HG03108 (cell line): ENCODE measurements around the gene TARP.

Experiments used
- ATAC-seq: cut with Tn5 transposase; IDR thresholded peaks from one replicate; pipeline ENCODE4 v1.9.1; 2021; ENCODE audit warnings: moderate library complexity; ENCODE audit not compliant: unreplicated experiment

TARP gene

GRCh38 chr7:38220452-38220851 lies 53.0 kb downstream of the TARP start:
- ATAC-seq, result peak; percentile 48

DNA sequence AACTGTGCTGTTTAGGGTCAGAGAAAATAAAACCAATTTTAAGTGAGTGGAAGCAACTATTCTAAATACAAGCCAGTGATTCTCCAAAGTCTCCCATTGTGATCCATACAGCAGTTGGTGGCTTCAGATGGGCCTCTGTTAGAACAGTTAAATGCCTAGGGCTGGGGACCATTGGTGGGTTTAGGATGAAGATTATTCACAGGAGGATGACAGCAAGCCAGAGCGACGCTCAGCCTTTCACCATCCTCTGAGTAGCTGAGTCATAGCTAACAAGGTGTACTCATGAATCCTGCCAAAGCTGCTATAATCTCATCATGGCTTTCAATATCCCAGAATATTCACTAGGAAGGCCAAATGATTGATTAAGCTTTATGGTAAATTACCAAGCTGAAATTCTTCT lies 55.8 kb downstream of the TARP start:
- no peak for ATAC-seq

DNA sequence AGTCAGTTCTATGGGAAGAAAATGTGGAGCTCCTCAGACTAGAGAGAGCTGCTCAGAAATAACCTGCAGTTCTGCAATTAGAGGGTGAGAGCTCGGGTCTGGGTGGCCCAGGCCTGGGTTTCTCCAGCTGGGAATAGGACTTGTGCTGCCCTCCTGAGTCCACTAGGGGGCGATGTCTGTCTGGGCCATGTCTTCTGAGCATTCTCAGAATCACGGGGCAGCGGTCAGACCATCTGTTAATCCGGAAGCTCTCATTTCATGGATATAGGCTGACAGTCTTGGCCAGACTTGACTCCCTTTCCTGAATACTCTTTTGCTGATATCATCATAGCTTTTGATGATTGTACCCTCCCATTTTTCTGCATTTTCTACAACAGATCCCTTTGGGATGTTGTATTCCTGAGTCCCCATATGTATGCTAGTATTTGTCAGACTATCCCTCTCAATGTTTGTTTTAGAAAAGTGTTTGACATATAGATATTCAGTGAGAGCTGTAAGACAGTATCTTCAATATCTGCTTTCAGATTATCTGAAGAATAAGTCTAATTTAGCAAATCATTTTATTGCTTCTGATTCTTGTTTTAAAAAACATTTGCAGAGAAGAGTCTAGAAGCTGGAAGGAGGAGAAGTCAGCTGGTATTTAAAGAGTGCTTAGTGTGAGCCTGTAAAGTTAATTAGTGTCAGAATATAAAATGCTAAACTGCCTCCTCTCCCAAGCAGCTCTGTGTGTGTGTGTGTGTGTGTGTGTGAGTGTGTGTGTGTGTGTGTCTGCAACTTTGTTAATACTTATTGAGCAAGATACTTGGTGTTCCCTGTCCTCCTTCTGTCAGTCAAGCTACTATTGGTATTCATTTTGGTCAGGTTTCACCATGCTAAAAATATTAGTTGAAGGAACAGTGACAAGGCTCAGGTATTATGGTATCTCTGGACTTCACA lies 57.4 kb downstream of the TARP start:
- peak; percentile 91 for ATAC-seq

GRCh38 chr7:38215115-38215514 lies 58.3 kb downstream of the TARP start:
- no peak for ATAC-seq

DNA sequence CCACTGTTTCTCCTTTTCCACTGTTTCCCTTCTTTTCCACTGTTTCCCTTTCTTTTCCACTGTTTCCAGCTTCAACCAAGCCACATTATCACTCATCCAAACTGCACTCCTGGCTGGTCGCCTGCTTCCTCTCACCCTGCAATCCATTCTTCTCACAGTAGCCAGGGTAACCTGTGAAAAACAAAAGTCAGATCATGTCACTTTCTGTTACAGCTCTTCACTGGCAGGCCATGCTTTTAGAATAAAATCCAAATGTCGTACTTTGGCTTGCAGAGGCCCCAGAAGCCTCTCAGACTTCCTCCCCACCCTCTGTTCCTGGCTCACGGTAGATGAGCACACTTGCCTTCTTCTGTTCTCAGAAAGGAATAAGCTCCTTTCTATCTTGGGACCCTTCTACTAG lies 61.5 kb downstream of the TARP start:
- no peak for ATAC-seq

DNA sequence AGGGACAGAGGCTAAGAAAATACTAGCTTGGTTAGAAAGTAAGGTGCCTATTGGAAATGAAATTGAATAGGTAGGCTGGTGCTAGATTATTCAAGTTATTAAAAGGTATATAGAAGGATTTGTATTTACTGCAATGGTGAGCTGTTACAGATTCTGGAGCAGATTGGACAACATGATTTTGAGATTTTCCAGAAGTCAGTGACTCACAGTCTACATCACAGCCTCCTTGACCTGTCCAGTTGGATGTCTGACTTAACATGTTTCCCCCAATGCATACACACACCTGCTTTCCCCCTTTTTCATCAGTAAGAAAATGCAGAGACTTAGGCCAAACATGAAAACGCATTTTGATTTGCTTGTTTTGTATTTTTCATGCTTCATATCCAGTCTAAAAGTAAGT lies 62.0 kb downstream of the TARP start:
- no peak for ATAC-seq
